GM19372 (cell line): ENCODE measurements around the gene GARIN5A.

Experiments
- ATAC-seq: cut with Tn5 transposase; IDR thresholded peaks from one replicate; pipeline ENCODE4 v1.9.1; 2021; ENCODE audit warnings: mild to moderate bottlenecking, low read depth, moderate library complexity; ENCODE audit not compliant: unreplicated experiment

GARIN5A gene

GRCh38 chr19:50437862-50438449 is 38.7 kb downstream of the GARIN5A start:
- ATAC-seq, result no peak

GRCh38 chr19:50435627-50436026 is 41.0 kb downstream of the GARIN5A start:
- ATAC-seq, result no peak

- no peak for ATAC-seq
These were observed 41.4 kb downstream of the GARIN5A start for GRCh38 chr19:50435221-50435620.

- ATAC-seq, result no peak
These were observed 42.1 kb downstream of the GARIN5A start for GRCh38 chr19:50434525-50434924.

GRCh38 chr19:50433201-50434180 is 43.2 kb downstream of the GARIN5A start:
- ATAC-seq, result no peak

- ATAC-seq, result no peak
These were observed 44.2 kb downstream of the GARIN5A start, which contains the start of gene MYBPC2 for GRCh38 chr19:50432221-50433028. MYBPC2 (plus strand) TSS chr19:50432892; CDS start chr19:50432954, 62 bp downstream.

- ATAC-seq, result peak; percentile 70
These were observed 45.1 kb downstream of the GARIN5A start for GRCh38 chr19:50431343-50432220.

GRCh38 chr19:50430888-50431342 is 45.7 kb downstream of the GARIN5A start:
- ATAC-seq, result no peak

- no peak for ATAC-seq
These were observed 47.7 kb downstream of the GARIN5A start for GRCh38 chr19:50428772-50429463.

- no peak for ATAC-seq
These were observed 48.6 kb downstream of the GARIN5A start for GRCh38 chr19:50427997-50428425.

- ATAC-seq, result no peak
These were observed 49.2 kb downstream of the GARIN5A start for GRCh38 chr19:50427318-50427925.

- no peak for ATAC-seq
These were observed 51.1 kb downstream of the GARIN5A start for GRCh38 chr19:50425581-50425980.

GRCh38 chr19:50423279-50424113 is 53.2 kb downstream of the GARIN5A start:
- ATAC-seq, result no peak

- ATAC-seq, result no peak
These were observed 54.0 kb downstream of the GARIN5A start for GRCh38 chr19:50422397-50423278.

- no peak for ATAC-seq
These were observed 55.8 kb downstream of the GARIN5A start for GRCh38 chr19:50420808-50421207.

GRCh38 chr19:50420127-50420526 is 56.5 kb downstream of the GARIN5A start:
- ATAC-seq, result no peak

- no peak for ATAC-seq
These were observed 57.0 kb downstream of the GARIN5A start for GRCh38 chr19:50419580-50420035.
